CD4-positive, alpha-beta T cell treated with Interleukin-1 beta for 1 hour (primary cell): ENCODE results near the gene ILRUN.
"Not testable (repeated sequence)": the region's sequence is repeated elsewhere in the genome, so short reads cannot be mapped to it uniquely, and the experiment has no call there.

Source experiments
- DNase-seq, 2 donors: peaks; one replicate each; pipeline ENCODE4 v3.0.0-alpha.2; 2020 to 2022

The ILRUN gene

DNA sequence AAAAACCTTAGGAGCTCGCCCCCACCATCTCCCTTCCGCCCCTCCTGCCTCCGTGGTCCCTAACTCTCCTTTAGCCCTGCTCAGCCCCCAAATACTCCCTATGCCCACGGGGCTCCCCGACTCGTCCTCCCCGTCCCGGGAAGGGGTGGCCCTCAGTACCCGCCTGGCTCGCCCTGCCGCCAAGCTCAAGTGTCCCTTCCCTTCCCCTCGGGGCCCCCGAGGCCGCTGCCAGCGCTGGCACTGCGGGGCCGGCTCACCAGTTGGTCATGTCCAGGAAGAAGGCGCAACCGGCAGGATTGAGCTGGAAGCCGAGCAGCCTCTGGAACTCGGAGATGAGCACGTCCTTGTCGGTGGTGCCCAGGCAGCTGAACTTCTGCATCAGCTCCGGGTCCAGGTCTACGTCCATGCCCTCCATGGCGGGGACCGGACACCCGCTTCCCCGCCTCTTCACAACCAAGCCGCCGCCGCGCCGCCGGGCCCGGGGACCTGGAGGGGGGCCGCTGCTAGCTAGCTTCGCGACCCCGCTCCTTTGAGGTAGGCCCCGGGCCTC lies 303 bp downstream of the ILRUN start:
- no peak for DNase-seq

DNA sequence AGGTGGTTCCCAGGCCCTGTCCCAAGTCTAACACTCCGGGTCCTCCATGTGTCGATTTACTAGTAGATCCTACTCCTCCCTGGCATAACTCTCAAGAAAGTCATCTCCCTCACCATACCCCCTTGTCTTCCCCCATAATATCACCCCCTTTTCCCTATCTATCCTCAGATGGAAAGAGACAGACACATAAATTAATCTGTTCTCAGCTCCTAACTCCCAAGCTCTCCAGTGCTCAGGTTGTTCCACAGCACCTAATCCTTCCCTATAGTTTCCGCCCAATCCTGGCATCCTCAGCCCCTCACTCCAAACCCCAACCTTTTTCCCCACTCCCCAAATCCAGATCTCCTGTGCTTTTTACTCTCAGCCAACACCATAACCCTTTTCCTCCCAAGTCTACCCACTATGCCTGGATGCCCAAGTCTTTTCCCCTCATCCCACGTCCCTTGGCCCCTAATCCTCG lies 808 bp downstream of the ILRUN start:
- no peak for DNase-seq

DNA sequence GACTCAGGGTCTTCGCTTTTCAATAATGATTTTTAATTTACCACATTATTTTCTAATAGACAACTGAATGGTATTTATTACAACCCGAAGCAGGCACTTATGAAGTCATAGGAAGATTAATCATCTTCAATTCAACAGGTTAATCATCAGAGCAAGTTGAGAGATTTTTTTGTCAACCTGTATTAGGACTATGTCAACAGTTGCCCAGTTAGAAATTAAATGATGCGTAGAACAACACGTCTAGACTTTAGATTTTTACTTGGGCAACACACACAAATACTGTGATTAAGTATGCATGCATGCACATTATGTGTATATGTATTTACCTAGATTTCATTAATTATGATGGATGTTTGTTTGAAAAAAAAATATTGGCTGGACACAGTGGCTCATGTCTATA lies 4.3 kb downstream of the ILRUN start:
- no peak for DNase-seq

DNA sequence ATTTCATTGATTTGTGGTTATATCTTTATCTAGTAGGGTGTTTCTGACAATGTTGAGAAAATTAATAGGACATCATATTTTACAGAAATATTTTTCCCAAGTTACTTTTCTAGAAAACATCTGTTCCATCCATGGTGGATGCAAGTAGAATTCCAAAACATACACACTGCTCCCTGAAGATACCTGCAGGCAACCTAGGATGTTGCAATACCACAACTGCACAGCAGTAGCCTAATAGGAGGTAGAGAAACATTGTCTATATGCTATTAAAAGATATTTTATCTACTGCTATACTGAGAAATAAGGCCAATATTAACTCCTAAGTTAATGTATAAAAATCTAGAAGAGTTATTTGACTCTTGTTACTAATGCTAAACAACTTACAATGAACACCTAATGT lies 6.8 kb downstream of the ILRUN start:
- no peak for DNase-seq

DNA sequence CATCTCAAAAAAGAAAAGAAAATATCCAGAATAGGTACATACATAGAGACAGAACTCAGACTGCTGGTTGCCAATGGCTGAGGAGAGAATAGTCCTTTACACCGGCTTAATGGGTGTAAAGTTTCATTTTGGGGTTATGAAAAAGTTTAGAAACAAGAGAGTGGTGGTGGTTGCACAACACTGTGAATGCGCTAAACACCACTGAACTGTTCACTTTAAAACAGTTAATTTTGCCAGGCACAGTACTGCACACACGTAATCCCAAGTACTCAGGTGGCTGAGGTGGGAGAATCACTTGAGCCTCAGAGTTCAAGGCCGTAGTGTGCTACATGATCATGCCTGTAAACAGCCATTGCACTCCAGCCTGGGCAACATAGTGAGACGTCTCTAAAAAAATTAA lies 7.6 kb downstream of the ILRUN start:
- DNase-seq: no peak

DNA sequence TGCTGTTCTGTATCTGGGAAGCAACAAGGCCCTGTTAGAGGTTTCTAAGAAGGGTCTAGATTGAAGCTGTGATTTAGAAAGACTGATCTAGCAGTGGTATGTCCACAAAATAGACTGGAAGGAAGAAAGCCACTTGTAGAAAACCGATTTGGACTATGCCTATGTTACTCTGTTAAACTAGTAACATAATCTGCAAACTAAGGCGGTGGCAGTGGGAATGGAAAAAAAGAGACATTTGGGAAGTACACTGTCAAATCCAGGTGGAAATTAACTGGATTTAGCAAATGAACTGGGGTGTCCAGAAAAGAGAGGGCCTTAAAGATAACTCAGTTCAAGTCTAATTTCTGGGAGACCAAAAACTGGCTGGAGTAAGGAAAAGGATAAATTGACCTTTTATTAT lies 11.6 kb downstream of the ILRUN start:
- no peak for DNase-seq

DNA sequence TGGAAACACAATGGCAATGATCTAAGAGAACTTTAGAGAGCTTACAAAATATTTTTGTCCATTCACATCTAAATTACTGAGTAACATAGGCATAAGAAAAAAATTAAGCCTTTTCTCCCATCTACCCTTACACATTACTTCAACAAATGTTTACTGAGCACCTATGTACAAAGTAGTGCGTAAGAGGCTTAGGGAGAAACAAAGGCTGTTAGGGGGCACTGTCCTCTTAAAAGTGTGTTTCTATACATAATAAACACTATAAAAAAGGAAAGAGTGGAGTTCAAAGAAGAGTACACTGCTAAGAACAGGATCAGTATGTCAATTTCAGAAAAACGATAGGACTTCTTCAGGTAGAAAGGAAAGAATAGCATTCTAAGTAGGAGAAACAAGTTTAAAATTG lies 12.2 kb downstream of the ILRUN start:
- no peak for DNase-seq

DNA sequence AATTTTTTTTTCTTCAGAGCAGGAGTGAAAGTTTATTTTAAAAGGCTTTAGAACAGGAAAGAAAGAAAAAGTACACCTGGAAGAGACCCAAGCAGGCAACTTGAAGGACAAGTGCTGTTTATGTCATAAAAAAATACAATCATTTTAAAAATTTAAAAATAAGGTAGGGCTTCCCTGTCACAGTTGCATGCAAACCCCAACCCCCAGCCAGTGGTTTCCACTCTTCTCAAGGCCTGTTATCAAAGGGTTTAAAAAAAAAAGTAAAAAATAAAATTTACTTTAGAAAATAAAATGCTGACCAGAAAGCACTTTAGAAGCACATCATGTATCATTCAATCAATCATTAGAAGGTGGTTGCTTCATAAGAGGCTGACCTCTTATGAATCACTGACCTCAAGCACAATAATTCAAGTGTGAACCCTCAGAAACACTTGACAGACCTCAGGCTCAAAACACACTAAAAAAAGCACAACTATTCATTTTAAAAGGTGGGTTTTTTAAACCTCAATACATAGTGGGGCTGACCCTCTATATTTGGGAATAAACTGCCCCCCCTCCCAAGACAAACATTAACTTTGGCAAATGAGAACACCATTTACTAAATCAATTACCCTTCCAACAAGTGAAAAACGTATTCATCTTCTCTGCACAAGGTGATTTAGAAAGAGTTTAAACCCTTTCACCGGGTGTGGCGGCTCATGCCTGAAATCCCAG lies 15.6 kb downstream of the ILRUN start:
- no peak for DNase-seq

DNA sequence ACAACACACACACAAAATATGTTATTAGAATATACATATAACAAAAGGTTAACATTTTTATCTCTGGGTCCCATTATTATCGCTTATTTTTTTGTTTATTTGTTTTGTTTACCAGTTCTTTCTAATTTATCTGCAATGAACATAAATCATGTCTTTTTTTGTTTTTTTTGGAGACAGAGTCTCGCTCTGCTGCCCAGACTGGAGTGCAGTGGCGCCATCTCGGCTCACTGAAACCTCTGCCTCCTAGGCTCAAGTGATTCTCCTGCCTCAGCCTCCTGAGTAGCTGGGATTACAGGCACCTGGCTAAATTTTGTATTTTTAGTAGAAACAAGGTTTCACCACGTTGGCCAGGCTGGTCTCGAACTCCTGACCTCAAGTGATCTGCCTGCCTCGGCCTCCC lies 16.3 kb downstream of the ILRUN start:
- DNase-seq: not testable (repeated sequence)

DNA sequence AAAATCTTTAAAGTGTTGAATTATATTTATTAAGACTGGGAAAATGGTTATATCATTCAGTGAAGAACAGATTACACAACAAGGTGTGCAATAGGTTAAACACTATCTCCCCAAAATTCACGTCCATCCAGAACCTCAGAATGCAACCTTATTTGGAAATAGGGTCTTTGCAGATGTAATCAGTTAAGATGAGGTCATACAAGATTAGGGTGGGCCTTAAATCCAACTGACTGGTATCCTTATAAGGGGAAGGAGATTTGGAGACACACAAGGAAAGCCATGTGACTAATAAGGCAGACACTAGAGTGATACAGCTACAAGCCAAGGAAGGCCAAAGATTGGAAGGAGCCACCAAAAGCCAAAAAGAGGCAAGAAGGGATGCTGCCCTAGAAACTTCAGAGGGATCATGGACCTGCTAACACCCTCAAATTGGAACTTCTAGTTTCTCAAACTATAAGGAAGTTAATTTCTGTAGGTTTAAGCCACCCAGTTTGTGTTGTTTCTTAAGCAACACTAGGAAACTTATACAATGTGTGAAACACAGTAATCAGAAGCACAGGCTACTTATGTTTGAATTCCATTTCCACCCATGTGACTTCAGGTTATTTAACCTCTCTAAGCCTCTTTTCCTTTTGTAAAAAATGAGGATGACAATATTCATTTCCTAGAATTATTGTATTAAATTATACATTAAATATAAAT lies 16.9 kb downstream of the ILRUN start:
- no peak for DNase-seq

DNA sequence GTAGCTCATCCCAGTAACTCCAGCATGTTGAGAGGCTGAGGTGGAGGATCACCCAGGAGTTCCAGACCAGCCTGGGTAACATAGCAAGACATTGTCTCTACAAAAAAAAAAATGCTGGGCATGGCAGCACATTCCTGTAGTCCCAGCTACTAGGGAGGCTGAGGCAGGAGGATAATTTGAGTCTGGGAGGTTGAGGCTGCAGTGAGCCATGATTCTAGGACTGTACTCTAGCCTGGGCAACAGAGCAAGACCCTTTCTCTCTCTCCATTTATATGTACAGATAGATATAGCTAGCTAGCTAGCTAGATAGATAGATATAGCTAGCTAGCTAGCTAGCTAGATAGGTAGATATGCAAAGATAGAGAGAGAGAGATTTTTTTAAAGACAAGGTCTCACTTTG lies 20.4 kb downstream of the ILRUN start:
- no peak for DNase-seq

DNA sequence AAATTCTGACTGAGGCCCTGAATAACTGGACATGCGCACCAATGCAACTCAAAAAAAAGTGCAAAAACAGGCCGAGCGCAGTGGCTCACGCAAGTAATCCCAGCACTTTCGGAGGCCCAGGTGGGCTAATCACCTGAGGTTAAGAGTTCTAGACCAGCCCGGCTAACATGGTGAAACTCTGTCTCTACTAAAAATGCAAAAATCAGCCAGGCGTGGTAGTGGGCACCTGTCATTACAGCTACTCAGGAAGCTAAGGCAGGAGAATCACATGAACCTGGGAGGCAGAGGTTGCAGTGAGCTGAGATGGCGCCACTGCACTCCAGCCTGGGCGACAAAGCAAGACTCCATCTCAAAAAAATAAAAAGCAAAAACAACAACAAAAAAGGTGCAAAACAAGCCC lies 21.6 kb downstream of the ILRUN start:
- peak in 1 of 2 donors; percentile 9 for DNase-seq

DNA sequence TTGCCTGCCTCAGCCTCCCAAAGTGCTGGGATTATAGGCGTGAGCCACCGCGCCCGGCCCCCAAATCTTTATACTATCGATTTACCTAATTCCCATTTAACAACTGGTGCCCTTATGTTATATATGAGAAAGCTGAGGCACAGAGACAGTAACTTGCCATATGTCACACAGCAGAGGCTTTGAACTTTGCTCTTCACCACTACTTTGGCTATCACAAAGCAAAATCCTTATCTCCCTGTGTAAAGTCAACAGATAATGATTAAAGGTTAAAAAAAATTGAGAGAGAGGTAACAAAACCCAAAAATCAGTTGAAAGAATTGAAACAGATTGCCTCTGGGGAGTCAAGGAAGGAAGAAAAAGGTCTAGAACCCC lies 22.3 kb downstream of the ILRUN start:
- no peak for DNase-seq

DNA sequence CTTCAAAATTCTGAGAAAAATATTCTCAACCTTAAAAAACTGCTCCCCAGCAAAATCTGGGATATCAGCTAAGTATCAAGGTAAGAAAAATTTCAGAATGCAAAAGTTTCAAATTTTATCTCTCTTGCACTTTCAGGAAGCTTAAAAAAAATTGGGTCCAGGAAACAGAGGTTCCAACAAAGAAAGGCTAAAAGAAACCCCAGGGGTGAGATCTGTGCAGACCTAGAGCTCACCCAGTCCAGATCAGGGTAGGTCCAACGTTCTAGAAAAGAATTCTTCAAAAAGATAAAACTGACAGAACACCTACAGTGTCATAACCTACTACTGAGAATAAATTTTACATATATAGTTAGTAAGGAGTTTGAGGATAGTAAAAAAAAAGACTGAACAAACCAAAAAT lies 23.5 kb downstream of the ILRUN start:
- DNase-seq: peak in 1 of 2 donors; percentile 36

DNA sequence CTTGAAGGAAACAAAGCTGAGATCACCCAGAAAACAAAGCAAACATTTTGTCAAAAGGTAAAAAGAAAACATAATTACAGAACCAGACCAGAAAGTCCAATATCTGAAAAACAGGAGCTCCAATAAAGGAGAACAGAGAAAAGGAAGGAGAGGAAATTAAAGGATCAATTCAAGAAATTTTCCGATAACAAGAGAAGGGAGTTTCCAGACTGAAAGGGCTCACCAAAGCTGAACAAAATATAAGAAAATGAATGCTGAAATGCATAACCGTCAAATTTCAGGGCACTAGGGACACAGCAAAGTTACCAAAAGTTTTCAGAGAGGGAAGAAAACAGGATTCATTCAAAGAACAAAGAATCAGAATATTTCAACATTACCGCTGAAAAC lies 23.9 kb downstream of the ILRUN start:
- peak in 1 of 2 donors; percentile 24 for DNase-seq

DNA sequence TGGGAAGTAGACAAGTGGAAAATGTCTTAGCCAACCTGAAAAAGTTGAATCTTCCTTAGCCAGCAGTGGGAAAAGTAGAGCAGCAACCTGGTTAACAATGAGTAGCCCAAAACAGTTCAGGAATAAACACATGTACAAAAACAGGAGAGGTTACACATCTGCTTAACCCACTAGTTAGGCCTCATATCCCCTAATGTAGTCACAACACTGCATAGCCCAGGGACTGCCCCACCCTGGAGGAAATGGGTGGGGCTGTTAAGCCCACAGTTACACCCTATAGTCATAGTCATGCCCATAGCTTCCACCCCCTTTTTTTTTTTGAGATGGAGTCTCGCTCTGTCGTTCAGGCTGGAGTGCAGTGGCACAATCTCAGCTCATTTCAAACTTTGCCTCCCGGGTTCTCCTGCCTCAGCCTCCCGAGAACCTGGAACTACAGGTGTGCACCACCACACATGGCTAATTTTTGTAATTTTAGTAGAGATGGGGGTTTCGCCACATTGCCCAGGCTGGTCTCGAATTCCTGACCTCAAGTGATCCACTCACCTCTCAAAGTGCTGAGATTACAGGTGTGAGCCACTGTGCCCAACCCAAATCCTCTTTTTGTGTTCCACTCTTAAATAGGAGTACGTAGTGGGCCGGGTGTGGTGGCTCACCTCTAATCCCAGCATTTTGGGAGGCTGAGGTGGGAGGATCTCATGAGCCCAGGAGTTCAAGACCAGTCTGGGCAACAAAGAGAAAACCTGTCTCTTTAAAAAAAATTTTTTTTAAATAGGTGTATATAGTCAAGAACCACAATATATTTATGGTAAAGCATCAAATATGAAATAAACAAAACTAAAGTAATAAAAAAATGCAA lies 24.5 kb downstream of the ILRUN start:
- DNase-seq: peak; percentile 86 to 87

DNA sequence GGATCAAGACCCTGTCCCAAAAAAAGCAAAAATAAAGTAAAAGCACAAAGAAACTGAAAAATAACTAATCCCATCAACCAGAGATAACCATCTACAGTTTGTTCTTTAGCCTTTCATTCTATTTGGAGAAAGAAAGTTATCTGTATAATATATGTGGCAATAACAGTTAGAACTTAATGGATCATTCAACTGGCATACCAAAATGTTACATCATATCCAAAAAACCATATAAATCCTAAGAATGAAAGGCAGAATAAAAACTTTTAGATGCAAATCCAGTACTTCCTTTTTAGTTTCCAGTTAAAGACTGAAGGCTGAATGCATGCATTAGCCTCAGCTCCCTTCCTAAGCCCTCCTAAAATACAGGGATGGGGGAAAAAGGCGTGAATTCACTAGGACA lies 25.2 kb downstream of the ILRUN start:
- no peak for DNase-seq

DNA sequence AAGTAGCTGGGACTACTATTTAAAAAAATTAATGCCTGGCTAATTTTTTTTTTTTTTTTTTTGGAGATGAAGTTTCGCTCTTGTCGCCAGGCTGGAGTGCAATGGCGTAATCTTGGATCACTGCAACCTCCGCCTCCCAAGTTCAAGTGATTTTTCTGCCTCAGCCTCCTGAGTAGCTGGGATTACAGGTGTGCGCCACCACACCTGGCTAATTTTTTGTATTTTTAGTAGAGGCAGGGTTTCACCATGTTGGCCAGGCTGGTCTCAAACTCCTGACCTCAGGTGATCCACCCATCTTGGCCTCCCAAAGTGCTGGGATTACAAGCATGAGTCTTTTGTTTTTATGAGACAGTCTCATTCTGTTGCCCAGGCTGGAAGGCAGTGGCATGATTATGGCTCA lies 27.8 kb downstream of the ILRUN start:
- DNase-seq: not testable (repeated sequence)

DNA sequence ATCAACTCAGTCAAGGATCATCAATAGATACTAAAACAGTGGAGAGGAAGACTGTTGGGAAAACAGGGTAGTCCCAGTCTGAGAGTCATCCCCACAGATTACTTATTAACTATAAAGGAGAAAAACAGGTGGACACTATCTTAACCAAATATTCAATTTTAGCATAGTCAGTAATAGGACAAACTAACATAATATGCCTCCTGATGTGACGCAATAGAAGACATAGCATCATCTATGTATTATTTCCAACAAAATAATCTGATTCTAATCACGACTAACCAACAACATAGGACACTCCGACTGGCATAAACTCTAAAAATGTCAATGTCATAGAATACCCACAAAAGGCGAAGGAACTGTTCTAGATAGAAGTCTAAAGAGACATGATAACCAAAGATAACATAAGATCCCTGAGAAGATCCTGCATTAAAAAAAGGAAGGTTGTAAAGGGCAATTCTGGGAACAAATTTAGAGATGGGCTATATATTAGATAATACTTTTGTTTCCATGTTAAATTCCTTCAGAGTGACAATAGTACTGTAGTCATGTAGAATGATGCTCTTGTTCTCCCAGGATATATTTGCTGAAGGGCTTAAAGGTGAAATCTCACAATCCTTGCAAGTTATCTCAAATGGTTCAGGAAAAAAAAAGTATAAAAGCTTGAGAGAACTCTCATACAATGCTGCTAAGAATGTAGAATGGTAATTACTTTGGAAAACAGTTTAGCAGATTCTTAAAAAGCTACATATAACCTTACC lies 28.9 kb downstream of the ILRUN start:
- no peak for DNase-seq

DNA sequence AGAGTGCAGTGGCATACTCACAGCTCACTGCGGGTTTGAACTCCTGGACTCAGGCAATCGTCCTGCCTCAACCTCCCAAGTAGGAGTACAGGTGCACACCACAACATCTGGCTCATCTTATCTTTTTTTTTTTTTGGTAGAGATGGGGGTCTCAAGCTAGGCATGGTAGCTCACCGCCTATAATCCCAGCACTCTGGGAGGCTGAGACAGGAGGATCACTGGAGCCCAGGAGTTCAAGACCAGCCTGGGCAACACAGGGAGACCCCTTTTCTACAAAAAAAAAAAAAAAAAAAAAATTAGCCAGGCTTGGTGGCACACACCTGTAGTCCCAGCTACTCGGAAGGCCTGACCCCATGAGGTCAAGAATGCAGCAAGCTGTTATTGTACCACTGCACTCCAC lies 31.5 kb downstream of the ILRUN start:
- no peak for DNase-seq

DNA sequence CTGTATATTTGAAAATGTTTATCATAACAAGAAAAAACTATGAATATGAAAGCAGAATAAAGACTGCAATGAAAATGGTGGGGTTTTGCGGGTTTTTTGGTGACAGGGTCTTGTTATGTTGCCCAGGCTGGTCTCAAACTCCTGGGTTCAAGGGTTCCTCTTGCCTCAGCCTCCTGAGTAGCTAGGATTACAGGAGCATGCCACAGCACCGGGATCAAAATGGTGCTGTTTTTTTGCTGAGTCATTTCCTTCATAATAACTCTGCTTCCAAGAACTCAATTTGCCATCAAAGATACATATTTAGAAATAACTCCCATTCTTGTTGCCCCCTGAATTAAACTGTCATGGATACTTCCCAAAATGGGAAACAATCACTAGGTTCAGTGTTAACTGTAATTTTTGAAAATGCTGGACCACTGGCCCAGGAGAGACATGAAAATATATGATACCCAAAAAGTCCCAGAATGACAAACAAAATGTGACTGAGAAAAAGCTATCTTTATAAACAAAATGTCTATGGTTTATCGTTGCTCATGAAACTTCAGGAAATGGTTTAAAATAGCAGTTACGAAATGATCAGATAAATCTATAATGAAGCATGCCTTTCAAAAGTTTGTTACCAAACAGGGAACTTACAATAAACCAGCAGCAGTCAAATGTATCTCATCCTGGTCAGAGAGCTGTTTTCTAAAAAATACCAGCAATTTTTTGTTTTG lies 32.2 kb downstream of the ILRUN start:
- DNase-seq: no peak

DNA sequence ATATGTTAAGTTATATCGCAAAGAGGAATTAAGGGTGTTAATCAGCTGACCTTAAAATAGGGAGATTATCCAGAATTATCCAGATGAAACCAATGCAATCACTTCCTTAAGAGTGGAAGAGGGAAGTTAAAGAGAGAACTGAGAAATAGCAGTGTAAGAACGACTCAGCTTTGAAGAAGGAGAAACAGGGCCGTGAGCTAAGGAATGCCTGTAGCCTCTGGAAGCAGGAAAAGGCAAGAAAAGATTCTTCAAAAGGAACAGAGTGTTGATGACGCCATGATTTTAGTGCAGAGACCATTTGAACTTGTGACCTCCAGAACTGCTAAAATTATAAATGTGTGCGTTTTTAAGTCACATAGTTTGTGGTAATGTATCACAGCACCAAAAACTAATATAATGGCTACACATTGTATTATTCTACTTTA lies 32.7 kb downstream of the ILRUN start:
- no peak for DNase-seq
